ENCODE results near the gene DUSP22. TPM values are rescaled to one million over a fixed set of nuclear protein-coding genes. Genes with fewer than 3 reads are reported as not detected.

The DUSP22 gene
- polyA plus RNA-seq, 3 donors: 107 to 120 (median 117) TPM

DNA sequence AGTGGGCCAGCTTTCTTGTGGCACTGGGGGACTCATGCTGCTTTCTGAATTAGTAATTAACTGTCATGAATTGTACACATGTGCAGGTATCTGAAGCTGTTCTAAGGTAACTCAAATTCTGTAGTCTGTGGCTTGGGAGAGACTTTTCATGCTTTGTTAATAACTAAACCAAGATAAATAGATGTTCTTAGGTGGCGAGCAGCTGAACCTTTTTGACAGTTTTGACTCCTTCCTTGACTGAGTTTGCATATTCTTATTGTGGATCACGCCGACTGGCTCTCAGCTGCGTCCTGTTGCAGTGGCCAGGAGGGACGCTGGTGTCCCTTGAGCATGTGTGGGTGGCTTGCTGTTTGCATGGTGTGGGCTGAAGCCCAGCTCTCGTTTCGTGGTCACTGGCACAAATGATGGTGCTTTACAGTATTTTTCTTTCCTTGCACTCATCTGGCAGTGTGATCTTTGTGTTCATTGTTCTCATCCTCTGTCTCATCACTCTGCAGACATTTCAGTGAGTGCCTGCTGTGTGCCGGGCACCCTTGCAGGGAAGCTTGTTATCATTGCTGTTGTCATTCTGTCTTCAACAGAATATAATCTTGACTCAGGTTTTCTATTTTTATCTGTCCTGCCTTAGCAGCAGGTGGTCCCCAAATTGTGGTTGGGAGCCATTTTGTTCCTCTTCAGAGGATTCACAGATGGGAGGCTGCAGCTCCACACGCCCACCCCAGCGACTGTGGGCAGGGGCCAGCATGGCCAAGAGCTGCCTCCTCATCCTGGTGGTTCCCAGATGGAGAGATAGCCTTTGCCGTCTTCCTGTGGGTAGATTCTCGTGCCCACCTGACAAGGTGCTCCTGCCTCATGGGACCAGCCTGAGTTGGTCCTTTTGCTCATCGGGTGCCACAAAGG lies 39.6 kb downstream of the DUSP22 start:
- H4K20me1 ChIP-seq (ENCODE audit: insufficient read depth, low read length): peaks cover 14% of the 10 kb centered on the region
- H3K27ac ChIP-seq (ENCODE audit: low read depth in 1 of 2, low read length in 2 of 2): no peak overlapping the region
- WGBS (ENCODE audit: insufficient coverage): 90% methylated on average over 13 of the region's 13 CpGs
- H3K9ac ChIP-seq (ENCODE audit: insufficient read depth, low read length, poor library complexity, severe bottlenecking): no peak overlapping the region
- Mint-ChIP-seq H3K27ac (no peak overlapping the region), H3K9me3 (peaks cover 0 to 4% (median 0%) of the 10 kb centered on the region in 7 donors), H3K36me3 (peaks cover 10 to 28% of the 10 kb centered on the region in 2 donors), H3K4me3 (no peak overlapping the region), H3K27me3 (ENCODE audit: low read depth in 3 of 3) (peaks cover 1 to 4% (median 4%) of the 10 kb centered on the region in 3 donors), H3K4me1 (peaks cover 28% of the 10 kb centered on the region)
- H3K79me2 ChIP-seq (ENCODE audit: insufficient read depth, low read length): peaks cover 38% of the 10 kb centered on the region
- no peak overlapping the region for H3K4me3 ChIP-seq (replicated peaks in 1 of 3; ENCODE audit: low read depth in 2 of 3, low read length in 3 of 3)
- no peak for TF ChIP-seq CTCF (IDR thresholded peaks at IDR 0.05)
- no peaks in the 10 kb centered on the region for H3K9me3 ChIP-seq (replicated peaks in 1 of 2; ENCODE audit: control insufficient read depth in 1 of 2, insufficient read depth in 1 of 2, low read length in 2 of 2)
- intact Hi-C loops (cut with micrococcal nuclease): no loop called here
- peaks cover 55 to 62% of the 10 kb centered on the region in 2 donors for H3K4me1 ChIP-seq (ENCODE audit: control insufficient read depth in 1 of 2, insufficient read depth in 2 of 2, low read length in 2 of 2)
- H3K36me3 ChIP-seq (replicated peaks in 1 of 2; ENCODE audit: control insufficient read depth in 1 of 2, insufficient read depth in 2 of 2, low read length in 2 of 2): peaks cover 6 to 20% of the 10 kb centered on the region in 2 donors
- no peak overlapping the region for H3K4me2 ChIP-seq (replicated peaks; ENCODE audit: extremely low read depth, low read length, poor library complexity, severe bottlenecking)
- no peaks in the 10 kb centered on the region for H3K27me3 ChIP-seq (ENCODE audit: control insufficient read depth in 2 of 2, insufficient read depth in 2 of 2, low read length in 2 of 2)
- no peak overlapping the region for H2AFZ ChIP-seq (ENCODE audit: insufficient read depth, low read depth, low read length, poor library complexity, severe bottlenecking)
- no peak for DNase-seq

GRCh38 chr6:332671-333070 lies 40.4 kb downstream of the DUSP22 start:
- H4K20me1 ChIP-seq (ENCODE audit: insufficient read depth, low read length): peaks cover 6% of the 10 kb centered on the region
- peaks cover 0 to 4% (median 0%) of the 10 kb centered on the region in 7 donors for H3K9me3 Mint-ChIP-seq
- H3K27ac Mint-ChIP-seq: no peak overlapping the region
- no peak overlapping the region for H3K9ac ChIP-seq (ENCODE audit: insufficient read depth, low read length, poor library complexity, severe bottlenecking)
- H3K36me3 Mint-ChIP-seq: peaks cover 3 to 20% of the 10 kb centered on the region in 2 donors
- H3K79me2 ChIP-seq (ENCODE audit: insufficient read depth, low read length): peaks cover 35% of the 10 kb centered on the region
- DNase-seq: no peak
- peaks cover 1 to 2% (median 2%) of the 10 kb centered on the region in 3 donors for H3K27me3 Mint-ChIP-seq (ENCODE audit: low read depth in 3 of 3)
- intact Hi-C loops (cut with micrococcal nuclease): no loop called here
- no peak overlapping the region for H3K4me3 ChIP-seq (replicated peaks in 1 of 3; ENCODE audit: low read depth in 2 of 3, low read length in 3 of 3)
- peak overlapping the region in 1 of 2 donors; percentile 2 for H3K27ac ChIP-seq (ENCODE audit: low read depth in 1 of 2, low read length in 2 of 2)
- WGBS (ENCODE audit: insufficient coverage): 80% methylated on average over 6 of the region's 7 CpGs
- H3K4me3 Mint-ChIP-seq: no peak overlapping the region
- H3K4me1 ChIP-seq (ENCODE audit: control insufficient read depth in 1 of 2, insufficient read depth in 2 of 2, low read length in 2 of 2): peaks cover 60 to 65% of the 10 kb centered on the region in 2 donors
- H3K27me3 ChIP-seq (ENCODE audit: control insufficient read depth in 2 of 2, insufficient read depth in 2 of 2, low read length in 2 of 2): no peaks in the 10 kb centered on the region
- no peaks in the 10 kb centered on the region for H3K9me3 ChIP-seq (replicated peaks in 1 of 2; ENCODE audit: control insufficient read depth in 1 of 2, insufficient read depth in 1 of 2, low read length in 2 of 2)
- peaks cover 0 to 13% of the 10 kb centered on the region in 2 donors for H3K36me3 ChIP-seq (replicated peaks in 1 of 2; ENCODE audit: control insufficient read depth in 1 of 2, insufficient read depth in 2 of 2, low read length in 2 of 2)
- H3K4me1 Mint-ChIP-seq: peaks cover 36% of the 10 kb centered on the region
- TF ChIP-seq CTCF (IDR thresholded peaks at IDR 0.05): no peak
- no peak overlapping the region for H3K4me2 ChIP-seq (replicated peaks; ENCODE audit: extremely low read depth, low read length, poor library complexity, severe bottlenecking)
- no peak overlapping the region for H2AFZ ChIP-seq (ENCODE audit: insufficient read depth, low read depth, low read length, poor library complexity, severe bottlenecking)

Measured in CD14-positive monocyte (primary cell).